NCI-H1105 (cell line): Measurements from ENCODE around the gene WIPF3.
"Not testable (repeated sequence)": the region's sequence is repeated elsewhere in the genome, so short reads cannot be mapped to it uniquely, and the experiment has no call there.

Experiments used
- DNase-seq: peaks from one replicate; lab custom pipeline; 2025; lab: John Stamatoyannopoulos, UW

WIPF3 gene

DNA sequence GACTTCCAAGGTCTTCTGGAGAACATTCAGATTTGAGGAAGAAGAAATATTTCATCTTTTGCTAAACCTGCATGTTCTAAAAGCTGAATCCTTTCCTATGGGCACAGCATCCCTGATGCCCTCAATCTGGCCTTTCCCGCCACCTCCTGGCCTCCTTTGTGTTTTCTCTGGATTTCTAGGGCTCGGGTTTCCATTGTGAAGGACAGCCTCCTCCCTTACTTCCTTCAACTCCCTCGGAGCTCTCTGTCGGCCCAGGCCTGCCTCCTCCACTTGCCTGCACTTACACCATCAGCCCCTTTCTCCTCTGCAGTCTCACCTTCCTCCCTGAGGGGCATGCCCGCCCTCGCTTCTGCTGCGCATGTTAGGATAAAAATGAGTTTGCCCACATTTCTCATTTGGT is 75.4 kb downstream of the WIPF3 start:
- no peak for DNase-seq

DNA sequence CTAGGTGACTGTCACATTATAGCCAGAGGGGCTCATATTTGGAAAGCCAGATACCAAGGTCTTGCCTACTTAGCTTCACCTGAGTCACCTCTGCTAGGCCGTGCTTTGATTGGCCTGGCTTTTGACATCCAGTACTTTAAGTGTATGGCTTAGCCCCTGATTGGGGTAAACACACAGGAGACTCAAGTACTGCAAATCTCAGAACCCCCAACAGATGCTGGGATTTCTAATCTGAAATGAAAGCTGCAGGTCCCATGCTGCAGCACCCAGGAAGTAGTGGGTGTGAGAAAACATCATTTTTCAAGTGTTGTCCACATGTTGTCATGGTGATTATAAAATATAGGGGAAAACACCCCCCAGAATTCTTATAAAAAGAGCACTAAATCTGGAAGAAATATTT is 76.2 kb downstream of the WIPF3 start:
- DNase-seq, result no peak

DNA sequence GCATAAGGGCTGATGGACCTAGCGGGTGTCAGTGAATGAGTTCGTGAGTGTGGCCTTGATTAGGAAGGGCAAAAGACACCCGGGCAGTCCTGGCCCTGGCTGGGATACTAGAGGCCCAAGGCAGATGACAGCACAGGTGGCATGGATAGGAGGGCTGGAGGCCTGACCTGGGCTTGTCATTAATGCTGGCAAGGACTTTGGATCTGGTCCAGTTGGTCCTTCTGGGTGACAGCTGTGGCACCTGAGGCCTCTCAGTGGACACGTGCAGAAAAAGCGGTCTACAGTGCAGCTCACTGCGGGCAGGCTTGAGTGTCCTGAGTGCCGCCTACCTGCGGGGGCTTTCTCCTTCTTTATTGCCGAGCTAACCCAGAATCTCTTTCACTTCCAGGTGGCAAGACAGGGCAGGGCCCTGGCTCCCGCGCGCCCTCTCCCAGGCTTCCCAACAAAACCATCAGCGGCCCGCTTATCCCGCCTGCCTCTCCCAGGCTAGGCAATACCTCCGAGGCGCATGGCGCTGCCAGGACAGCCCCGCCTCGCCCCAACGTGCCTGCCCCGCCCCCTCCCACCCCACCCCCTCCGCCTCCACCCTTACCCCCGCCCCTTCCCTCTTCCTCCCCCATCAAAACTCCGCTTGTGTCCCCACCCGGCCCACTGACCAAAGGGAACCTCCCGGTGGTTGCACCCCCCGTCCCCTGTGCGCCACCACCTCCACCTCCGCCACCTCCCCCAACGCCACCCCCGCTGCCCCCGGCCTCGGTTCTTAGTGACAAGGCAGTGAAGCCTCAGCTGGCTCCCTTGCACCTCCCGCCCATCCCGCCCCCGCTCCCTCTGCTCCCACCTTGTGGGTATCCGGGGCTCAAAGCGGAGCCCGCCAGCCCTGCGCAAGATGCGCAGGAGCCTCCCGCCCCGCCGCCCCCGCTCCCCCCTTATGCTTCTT is 77.4 kb downstream of the WIPF3 start:
- no peak for DNase-seq

DNA sequence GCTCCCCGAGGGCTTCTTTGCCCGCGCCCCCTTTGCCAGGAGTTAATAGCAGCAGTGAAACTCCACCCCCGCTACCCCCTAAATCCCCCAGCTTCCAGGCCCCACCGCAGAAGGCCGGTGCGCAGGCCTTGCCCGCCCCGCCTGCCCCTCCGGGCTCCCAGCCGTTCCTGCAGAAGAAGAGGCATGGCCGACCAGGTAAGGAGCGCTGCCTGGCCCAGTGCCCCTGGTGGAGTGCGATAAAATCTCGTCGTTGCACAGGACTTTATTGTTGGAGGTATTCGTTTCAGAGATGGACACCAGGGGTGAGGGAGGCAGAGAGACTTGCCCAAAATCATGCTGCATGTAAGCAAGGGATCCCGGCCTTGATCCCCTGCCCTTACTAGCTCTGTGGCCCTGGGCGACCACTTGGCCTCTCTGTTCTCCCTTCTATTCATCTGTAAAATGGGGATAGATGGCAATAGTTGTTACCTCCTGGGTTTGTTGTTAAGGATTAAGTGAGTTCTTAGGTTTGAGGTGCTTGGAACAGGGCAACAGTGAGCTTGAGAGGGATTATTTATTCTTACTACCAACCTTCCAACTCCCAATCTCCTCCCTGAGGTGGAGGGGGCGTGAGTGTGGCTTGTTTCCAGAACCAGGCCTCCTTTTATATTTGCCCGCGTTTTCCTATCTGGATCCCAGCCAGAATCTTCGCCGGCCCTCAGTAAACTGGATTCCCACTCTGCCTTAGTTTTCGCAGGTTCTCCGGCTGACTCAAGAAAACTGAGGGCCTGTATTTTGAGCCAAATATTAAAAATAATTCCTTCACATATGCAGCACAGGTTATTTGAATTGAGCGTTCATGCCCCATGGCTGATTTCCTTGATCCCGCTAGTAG is 78.3 kb downstream of the WIPF3 start:
- peak; percentile 56 for DNase-seq

DNA sequence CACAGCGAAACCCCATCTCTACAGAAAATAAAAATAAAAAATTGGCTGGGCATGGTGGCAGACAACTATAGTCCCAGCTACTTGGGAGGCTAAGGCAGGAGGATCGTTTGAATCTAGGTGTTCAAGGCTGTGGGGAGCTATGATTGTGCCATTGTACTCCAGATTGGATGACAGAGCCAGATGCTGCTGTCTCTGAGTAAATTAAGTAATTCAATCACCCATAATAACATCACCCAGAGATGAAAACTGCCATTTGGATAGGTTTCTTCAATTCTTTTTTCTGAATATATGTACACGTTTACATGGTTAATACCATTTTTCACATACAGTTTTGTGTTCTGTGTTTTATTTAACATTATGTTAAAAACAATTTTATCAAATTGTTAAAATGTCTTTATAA is 79.3 kb downstream of the WIPF3 start:
- no peak for DNase-seq

DNA sequence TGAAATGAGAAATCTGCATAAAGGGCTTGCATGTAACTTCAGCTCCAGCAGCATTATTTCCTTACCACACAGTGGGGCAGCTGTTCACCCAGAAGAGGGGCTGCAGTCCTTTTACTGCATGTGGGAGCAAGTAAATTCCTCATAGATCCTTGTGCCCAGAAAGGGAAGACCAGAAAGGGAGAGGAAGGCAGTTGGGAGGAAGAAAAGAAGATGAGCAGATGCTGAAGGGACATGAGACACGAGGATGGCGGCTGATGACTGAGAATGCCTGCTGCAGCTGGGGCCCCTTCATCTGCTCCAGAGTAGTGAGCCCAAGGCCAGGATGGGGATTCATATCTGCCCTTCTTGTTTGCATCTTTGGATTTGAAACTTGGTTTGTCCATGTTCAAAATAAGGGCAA is 80.5 kb downstream of the WIPF3 start:
- DNase-seq, result no peak

DNA sequence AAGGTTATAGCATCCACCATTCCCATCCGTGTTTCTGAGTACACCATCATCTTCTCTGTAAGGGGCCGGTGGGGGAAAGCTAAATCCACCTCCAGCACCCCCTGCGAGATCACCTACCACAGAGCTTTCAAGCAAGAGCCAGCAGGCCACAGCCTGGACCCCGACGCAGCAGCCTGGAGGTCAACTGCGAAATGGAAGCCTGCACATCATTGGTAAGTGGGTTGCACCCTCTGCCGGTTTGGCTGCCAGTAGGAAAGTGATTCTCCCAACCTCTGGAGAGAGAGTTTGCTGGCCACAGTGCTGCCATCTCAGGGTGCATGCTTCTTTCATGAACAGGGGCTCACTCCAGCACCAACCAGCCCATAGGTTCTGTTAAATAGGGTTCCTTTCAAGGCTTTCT is 81.7 kb downstream of the WIPF3 start:
- DNase-seq, result no peak

DNA sequence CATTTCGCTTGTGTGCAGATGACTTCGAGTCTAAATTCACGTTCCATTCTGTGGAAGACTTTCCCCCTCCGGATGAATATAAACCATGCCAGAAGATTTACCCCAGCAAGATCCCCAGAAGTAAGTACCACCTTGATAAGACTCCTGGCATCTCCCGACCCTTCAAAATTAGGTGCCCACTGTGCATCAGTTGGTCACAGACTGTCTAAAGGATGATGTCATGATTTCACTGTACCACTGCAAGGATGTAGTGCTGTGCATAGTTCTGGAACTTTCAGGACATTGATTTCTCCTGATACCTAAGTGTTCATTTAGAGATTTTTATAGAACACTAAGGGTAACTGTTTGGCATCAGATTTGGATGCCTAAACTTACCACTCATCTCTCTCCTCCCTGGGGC is 83.0 kb downstream of the WIPF3 start:
- DNase-seq, result no peak

DNA sequence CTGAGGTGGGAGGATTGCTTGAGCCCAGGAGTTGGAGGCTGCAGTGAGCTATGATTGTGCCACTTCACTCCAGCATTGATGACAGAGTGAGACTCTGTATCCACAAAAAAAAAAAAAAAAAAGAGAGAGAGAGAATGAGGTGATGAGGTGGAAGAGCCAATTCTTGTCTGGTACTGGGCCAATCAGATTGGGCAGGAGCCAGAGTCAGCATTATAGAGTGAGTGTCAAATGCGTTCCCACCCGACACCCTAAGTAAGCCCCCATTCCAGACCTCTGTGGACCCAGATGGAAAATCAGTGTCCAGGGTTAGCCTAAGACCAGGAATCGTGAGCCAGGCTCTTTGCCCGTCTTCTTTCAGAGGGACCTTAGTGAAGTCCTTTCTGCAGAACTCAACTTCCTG is 83.9 kb downstream of the WIPF3 start:
- no peak for DNase-seq

DNA sequence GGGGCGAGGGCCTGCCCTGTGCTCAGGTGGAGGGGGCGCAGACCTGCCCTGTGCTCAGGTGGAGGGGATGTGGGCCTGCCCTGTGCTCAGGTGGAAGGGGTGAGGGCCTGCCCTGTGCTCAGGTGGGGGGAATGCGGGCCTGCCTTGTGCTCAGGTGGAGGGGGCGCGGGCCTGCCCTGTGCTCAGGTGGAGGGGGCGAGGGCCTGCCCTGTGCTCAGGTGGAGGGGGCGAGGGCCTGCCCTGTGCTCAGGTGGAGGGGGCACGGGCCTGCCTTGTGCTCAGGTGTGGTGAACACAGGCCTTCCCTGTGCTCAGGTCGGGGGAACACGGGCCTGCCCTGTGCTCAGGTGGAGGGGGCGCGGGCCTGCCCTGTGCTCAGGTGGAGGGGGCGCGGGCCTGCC is 84.5 kb downstream of the WIPF3 start:
- DNase-seq, result not testable (repeated sequence)

DNA sequence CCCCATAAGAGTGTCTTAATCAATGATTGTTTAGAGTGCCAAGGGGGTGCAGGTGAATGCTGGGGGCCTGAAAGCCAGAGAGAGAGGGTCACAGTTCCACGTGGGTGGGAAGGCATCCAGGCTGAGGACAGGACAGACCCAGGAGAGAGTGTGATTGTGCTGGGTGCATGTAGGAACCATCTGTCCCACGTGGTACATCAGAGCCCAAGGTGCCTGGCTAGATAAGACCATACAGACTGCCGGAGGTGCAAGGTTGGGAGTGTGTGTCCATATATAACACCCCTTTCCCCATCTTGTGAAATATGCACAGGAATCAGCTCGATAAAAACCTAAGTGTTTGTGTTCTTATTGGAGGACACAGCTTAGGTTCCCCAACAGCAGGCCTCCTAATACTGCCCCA is 85.5 kb downstream of the WIPF3 start:
- no peak for DNase-seq

DNA sequence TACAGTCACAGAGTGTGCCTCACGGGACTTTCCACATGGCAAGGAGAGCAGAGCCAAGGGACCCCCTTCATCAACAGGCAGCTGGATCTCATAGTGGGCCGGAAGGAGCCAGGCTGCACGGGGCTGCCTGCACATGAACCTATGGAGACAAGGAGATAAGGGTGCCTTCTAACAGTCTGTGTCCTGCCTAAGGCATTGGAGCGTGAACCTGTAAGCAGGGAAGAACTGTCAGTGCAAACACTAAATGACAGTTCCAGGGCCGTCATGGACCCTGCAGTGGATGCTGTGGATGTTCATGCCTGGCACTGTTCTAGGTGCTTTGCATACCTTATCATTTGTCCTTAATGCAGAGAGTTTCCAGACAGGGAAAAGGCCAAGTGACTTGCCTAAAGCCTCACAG is 85.9 kb downstream of the WIPF3 start:
- DNase-seq, result no peak

DNA sequence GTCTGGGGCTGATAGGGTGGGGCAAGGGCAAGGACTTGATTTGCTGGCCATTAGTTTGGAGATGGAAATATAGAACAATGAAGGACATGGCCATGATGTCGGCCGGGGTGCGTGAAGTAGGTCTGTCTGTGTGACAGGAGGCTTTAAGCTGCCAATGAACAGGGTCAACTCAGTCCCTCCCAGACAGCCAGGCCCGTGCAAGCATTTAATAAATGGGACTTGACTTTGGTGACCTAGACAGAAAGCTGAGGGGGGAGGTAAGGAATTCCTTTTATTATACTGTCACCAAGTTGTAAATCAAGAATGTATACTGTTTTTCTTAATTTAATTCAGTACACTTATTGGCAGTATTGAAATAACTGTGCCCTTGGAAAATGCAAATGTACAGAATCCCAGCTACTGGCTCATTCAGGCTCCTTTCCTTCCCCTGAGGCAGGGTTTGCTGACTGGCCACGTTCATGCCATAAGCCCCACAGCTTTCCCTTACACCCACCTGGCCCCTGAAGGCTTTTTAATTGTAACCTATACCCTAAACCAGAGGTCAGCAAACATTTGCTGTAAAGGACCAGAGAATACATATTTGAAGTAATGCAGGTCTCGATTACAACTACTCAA is 87.2 kb downstream of the WIPF3 start:
- no peak for DNase-seq

DNA sequence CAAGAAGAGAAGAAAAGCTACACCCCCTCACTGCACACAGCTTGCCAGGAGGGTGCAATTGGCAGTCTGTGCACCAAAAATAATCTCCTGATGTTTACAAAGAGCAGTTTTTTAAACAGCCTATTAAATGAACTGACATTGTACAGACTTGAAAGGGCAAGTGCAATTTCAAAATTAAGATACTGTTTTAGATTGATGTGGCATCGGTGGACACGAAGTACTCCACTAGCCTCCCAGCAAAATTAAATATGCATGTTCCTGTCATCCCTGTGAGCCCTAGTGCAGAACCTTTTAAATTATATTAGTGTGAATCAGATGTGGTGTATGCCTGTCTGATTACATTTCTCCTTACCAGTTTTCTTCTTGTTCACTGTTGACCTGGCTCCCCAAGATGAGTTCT is 87.9 kb downstream of the WIPF3 start:
- DNase-seq, result no peak

DNA sequence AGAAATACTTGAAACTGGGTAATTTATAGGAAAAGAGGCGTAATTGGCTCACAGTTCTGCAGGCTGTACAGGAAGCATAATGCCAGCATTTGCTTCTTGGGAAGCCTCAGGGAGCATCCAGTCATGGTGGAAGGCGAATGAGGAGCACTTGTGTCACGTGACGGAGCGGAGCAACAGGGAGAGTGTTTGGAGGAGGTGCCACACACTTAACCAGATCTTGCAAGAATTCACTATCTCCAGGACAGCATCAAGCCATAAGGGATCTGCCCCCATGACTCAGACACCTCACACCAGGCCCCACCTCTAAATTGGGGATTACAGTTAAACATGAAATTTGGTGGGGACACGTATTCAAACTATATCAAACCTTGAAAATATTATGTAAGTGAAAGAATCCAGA is 89.3 kb downstream of the WIPF3 start:
- DNase-seq, result no peak

DNA sequence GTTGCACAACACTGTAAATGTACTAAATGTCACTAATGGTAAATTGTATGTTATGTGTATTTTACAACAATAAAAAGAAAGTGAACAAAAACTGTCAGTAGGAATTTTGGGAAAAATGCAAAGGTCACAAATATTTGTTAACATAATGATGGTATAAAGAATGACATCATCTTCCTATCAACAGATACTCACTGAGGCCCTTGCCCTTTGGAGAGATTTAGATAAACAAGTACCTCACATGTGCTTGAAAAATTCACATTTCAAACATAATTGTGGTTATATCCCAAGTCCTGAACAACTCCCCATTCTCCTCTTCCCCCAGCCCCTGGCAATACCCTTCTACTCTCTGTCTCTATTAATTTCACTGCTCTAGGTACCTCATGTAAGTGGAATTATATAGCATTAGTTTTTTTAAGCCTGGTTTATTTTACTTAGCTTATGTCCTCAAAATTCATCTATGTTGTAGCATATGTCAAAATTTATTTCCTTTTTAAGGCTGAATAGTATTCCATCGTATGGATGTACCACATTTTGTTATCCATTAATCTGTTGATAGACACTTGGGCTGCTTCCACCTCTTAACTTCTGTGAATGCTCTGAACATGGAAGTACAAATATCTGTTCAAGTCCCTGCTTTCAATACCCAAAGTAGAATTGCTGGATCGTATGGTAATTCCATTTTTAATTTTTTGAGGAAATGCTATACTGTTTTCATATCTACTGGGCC is 90.5 kb downstream of the WIPF3 start:
- DNase-seq, result no peak

DNA sequence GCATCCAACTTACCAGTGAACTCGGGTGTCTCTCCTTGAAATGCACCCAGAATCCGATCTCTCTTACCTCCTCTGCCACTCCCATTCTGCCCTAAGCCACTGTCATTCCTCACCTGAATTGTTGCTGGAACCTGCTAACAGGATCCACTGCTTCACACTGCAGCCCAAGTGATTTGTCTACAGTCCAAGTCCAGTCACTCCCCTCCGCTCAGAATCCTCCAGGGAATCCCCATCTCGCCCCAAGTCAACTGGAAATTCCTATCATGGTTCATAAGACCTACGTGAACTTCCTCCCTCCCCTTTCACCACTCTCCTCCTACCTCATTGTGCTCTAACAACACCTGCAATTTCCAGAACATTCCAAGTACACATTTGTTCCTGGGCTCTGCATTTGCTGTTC is 92.0 kb downstream of the WIPF3 start:
- no peak for DNase-seq

DNA sequence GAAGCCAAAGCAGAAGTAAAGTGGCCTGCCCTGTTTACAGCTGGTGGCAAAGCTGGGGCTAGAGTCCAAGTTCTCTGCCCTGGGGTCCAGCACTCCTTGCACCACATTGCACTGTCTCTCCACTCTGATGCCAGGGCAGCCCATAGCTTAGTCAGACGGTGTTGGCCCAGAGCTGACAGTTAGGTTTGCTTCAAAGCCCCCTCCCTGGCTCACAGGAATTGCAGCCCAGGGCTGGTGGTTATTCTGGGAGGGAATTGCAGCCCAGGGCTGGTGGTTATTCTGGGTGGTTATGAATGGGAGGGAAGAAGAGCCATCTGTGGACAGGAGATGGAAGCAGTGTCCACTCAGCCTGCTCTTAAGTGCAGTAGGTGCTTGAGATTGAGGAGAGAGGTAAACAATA is 94.4 kb downstream of the WIPF3 start:
- DNase-seq, result no peak

DNA sequence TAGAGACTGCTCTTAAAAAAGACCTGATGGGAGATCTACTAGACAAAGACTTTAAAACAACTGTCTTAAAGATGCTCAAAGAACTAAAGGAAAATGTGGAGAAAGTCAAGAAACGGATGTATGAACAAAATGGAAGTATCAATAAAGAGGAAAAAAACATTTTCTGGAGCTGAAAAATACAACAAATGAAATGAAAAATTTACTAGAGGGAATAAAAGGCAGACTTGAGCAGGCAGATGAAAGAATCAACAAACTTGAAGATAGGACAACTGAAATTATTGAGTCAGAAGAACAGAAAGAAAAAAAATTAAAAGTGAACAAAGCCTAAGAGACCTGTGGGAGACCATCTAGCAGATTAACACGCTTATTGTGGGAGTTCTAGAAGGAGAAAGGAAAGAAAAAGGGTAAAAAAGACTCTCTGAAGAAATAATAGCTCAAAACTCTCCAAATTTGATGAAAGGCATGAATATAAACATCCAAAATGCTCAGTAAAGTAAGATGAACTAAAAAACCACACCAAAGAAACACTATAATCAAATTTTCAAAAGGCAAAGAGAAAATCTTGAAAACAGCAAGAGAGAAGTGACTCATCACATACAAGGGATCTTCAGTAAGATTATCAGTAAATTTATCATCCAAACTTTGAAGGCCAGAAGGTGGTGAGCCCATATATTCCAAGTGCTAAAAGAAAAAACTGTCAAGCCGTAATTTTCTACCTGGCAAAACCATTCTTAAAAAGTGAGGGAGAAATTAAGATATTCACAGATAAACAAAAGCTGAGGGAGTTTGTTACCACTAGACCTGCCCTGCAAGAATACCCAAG is 100.1 kb downstream of the WIPF3 start:
- no peak for DNase-seq

DNA sequence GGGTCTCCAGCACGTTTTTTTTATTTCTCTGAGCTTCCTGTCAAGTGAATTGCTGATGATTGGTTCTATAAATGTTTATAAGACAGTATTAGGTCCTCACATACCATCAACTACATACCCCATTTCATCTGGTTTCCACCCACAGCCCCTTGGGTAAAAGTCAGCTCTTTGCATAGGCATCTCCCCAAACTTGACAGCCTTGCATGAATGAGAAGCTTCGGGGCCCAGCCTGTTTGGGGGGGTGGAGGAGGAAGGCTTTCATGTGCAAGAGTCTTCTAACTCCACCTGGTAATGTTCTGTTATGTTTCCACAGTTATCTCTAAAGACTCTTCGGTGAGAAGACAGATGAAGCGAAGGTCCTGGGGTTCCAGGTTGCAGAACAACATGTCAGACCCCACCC is 107.9 kb downstream of the WIPF3 start:
- DNase-seq, result no peak
